Epithelial cell of prostate (primary cell): ENCODE measurements around the gene PFKP.

ENCODE experiments used
- DNase-seq: peaks from one replicate; pipeline ENCODE4 v3.0.0-alpha.2; 2011; ENCODE audit warnings: low read depth, low spot score
- H3K27ac ChIP-seq: fragments of 450-650 bp; 2 replicates; pipeline ENCODE4 v1.5.1; 2017; ENCODE audit warnings: mild to moderate bottlenecking

Gene PFKP

DNA sequence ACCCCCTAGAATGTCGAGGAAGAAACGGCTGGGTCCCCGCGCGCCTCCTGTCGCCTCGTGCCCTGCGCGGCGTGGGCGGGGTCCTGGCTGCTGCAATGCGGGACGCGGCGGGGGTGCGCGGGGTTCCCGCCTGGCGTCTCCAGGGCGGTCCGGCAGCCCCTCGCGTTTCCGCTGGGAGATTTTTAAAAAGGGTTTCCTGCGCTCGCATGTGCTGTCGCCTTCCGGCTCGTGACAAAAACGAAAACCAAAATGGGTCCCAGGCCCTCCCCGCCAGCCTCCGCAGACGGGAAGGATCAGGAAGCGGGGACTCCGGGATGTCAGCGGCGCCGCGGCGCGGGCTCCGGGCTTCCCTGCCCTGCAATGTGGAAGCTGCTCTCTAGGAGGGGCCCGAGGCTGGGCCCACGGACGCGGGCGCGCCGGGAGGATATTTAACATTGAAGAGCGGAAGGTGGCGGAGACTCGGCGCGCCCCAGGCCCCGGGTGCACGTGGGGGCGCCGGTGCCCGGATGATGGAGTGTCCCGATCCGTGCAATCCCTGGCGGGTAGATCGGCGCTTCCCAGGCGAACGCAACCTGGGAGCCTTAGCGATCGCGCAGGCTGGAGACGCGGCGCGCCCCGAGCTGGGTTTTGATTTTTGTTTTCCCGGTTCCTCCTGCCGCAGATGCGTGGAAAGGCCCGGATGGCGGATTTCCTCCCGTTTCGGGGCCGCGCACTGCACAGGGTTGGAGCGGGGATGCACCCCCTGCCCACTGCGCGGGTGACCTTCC is 1.0 kb downstream of the PFKP start:
- DNase-seq = no peak
- peak overlapping the region; percentile 51 for H3K27ac ChIP-seq

DNA sequence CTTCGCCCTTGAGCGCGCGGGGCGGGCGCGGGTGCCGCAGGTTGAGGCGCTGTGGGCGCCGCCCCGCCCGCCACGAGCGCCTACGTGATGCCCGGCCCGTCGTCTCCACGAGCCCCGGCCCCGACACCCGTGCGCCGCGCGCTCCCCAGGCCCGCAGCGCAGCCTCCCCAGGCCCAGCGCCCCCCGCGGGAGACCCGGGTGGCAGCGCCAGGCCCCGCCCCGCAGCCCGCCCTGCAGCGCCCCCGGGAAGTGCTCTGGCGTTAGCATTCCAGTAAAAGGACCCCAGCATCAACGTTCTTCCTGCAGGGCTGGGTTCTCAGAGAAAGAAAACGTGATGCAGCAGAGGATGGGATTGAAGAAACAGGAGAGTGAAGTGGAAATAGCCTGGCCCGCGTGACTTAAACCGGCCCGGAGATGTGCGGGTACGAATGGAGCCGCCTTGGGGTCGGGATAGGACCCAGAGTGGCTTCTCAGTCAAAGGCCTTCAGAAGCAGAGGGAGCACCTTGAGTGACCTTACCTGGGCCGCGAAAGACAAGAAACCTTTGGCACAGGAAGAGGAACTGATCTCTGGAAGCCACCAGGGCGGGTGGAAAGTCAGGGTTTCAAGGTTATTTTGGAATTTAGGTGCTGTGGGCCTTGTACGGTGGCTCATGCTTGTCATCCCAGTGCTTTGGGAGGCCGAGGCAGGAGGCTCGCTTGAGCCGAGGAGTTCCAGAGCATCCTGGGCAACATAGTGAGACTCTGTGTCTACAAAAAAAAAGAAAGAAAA is 1.8 kb downstream of the PFKP start:
- peak overlapping the region; percentile 51 for H3K27ac ChIP-seq

DNA sequence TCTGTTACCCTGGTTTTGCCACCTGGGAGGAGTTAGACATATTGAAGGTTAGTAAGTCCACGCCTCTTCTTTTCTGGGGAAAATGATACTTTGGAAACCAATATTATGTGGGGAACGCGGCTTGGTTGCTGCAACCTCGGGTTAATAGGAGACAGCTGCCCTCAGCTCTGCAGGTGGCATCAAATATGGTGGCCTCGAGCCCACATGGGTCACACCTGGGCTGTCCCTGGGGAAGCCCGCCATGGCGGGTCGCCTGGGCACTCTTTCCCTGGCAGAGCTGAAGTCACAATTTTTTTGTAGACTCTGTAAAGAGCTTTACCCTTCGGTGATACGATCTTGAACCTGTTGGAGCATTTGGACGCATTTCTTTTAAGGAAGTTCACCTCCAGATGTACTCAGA is 2.5 kb downstream of the PFKP start:
- H3K27ac ChIP-seq = peak overlapping the region; percentile 51
- no peak for DNase-seq

More for the DNA sequence above, 1.8 kb downstream of the PFKP start:
- no peak for DNase-seq

DNA sequence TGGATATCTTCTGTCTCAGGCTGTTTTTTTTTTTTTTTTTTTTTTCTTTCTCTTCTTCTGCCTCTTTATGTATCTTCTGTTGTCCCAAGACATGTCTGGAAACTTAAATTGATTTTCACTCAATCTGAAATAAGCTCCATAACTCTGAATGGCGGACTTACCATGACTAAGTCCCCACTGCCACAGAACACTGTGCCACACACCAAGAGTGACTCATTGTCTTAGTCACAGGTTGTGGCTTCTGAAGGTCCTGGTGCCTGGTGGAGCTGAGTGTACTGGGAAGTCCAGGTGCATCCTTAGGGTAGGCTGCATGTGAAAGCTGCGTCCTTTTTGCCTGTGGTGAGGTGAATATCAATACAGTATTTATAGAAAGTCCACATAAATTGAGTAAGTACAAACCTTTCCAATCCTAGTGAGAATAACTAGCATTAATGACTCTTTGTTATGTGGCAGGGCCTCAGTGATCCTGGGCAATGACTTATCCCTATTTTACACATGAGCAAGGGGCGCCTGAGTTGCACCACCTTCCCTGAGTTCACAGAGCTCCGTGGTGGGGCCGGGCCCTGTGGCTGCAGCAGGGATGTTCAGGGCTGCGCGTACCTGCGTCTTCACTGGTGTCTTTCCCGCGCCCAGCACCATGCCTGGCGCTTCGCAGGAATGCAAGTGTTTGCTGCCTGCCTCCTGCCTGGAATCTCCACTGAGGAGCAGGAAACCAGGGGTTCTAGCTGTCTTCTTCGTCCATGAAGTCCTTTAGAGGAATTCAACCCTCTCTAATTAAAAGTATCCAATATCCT is 4.3 kb downstream of the PFKP start:
- peak; percentile 81 for DNase-seq
- H3K27ac ChIP-seq = peak overlapping the region; percentile 43

DNA sequence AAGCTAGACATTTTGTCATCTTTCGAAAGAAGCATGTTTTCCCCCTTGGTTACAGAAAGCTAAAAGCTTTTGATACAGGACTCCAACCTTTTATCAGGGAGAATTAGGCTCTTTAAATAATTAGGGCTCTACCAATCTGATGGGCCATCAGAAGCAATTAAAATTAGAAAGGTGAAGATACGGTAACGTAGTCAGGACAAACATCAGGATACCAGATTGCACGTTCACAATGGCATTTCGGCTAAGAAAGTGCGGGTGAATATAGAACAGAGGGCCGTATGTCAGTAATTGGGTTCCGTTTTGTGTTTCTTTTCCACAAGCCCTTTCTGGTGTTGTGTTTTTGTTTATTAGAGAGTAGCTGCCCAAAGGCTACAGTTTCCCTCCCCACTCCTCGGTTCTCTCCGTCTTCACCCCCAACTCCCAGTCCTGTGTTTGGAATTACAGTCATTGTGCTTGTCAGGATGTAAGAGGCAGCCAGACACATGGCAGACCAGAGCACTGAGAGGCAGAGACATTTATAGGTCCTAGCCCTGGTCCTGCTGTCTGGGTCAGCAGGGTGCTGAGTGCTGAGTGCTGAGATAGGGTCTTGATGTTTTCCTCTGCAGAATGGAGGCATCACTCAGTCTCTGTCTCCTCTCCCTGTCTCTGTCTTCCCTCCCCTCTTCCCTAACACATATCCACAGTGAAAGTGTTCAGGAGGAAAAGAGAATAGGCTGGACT is 5.5 kb downstream of the PFKP start:
- no peak overlapping the region for H3K27ac ChIP-seq
- DNase-seq = no peak

DNA sequence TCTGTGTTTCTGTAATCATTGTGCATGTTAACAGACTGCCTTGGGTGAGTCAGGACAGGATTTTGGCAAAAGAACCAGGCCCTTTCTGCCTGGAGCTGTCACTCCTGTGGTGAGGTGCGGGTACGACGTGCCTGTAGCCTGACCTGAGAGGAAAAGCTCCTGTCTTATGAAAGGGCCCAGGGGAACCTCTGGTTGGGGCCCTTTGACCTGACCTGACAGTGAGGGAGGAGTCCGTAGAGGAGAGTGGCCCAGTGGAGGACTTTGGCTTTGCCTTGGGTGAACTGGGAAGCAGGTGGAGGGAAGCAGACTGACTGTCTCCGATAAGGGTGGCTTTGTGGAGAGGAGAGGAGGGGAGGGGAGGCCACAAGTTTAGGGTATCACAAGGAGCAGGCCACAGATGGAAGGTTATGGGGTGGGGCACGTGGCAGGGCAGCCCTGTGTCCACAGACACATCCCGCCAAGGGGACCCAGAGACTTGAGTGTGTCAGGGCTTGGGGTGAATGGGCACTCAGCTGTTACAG is 6.9 kb downstream of the PFKP start:
- no peak overlapping the region for H3K27ac ChIP-seq
- DNase-seq = peak; percentile 16

DNA sequence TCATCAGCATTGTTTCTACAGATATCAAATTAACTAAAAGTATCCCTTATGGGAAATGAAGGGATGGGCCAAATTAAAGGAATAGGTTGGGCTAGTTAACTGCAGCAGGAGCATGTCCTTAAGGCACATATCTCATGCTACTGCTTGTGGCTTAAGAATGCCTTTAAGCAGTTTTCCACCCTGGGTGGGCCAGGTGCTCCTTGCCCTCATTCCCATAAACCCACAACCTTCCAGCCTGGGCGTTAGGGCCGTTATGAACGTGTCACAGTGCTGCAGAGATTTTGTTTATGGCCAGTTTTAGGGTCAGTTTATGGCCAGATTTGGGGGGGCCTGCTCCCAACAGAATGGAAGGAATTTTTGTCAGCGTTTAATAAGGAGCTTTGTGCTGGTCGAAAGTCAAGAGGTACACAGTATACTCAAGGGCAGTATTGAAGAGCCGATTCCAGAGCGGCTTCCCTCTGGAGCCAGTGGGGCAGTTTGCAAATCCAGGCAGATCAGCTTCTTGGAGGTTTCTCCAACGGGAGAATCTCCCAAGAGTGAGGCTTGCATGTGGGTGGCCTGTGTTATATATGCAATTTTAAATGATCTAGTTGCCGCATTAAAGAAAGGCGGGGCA is 7.7 kb downstream of the PFKP start:
- no peak for DNase-seq
- no peak overlapping the region for H3K27ac ChIP-seq

DNA sequence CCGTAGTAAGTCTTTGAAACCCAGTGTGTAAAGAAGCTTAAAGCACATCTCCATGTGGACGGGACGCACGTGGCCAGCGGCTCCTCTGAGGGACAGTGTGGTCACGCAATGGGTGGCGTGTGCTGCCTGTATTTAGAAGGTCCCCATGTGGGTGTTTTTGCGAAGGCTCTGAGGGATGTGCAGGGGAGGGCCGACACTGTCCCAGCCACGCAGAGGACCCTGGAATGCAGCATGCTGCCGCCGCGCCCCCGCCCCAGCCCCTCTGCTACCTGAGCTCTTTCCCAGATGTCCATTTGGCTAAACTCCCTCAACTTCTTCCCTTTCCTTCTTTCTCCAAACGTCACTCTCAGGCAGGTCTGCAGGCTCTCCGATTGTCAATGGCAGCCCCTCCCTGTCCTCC is 8.8 kb downstream of the PFKP start:
- no peak overlapping the region for H3K27ac ChIP-seq
- DNase-seq = no peak

DNA sequence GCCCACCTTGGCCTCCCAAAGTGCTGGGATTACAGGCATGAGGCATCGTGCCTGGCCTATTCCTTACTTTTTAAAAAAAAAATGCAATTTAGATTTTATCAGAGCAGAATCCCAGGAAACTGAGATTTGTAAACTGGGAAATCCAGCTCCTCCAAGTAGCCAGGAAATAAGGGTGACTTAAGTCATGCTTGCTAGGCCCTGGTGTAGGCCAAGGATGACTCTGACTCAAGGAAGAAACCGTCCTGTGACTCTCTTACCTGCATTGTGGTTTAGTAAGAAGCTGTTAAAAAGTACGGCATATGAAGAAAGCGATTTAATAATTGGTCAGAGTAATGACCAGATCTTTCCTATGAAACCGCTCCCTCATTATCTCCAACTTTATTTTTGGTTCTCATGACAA is 10.2 kb downstream of the PFKP start:
- no peak for DNase-seq
- no peak overlapping the region for H3K27ac ChIP-seq

DNA sequence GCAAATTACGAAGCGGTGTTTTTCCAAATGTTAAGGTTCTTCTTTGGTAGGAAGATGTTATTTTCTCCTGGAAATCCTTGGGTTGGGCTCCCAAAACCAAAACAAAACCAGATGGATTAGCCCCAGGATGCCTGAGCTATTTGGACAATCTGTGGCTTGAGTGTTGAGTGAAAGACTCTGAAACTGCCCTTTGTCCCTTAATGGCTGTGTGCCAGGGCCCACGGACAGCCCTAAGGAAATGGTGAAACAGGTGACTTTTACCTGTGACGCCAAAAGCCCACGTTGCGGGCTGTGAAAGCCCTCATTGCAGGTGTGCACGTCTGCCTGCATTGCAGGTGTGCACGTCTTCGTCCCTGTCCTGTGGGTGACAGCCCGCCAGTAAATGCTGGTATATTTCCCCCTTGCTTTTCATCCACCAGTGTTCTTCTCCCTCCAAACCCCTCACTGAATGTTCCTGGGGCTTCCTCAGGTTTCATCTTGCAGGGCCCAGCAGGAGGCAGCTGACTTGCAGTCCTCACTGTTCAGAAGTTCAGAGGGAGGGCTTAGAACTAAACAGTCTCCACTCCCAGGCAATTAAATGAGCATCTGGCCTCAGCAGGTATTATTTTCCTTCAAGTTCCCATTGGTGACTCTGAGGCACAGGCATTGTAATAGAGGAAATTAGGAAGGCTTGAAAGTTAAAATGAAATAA is 10.7 kb downstream of the PFKP start:
- no peak for DNase-seq
- H3K27ac ChIP-seq = no peak overlapping the region

DNA sequence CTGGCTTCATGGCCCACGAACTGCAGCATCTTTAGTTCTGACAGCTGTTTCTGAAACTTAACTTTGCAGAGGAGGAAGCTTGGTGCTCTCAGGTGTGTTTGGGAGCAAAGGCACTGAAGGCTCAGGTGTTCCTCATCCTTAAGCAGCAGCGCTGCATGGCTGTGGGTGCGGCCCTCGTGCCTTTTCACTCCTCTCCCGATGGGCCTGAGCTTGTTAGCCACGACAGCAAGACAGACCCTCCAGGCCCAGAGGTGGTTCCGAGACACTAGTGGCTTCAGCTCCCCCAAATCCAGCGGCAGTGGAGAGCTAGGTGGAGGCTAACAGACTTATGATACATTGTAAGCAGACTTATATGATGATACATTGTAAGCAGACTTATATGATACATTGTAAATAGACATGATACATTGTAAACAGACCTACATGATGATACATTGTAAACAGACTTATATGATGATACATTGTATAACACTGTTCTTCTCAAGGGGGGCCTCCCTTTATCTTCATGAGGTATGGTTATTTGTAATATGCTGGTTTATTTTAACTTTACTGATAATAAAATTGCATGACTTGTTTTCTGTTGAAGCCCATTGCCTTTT is 14.1 kb downstream of the PFKP start:
- no peak for DNase-seq
- no peak overlapping the region for H3K27ac ChIP-seq

DNA sequence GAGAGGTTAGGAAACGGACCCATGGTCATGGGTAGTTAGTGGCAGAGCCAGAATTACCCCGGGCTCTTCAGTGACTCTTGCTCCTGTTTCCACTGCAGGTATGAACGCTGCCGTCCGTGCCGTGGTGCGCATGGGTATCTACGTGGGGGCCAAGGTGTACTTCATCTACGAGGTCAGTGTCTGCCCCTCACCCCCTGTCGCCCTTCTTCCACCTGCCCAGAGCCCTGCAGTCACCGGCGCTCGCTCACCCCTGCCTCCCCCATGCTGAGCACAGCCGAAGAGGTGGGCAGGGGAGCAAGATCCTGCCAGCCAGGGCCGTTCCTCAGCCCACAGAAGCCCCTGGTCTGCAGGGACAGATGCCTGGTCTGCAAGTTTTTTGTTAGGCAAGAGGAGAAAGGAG is 14.9 kb downstream of the PFKP start:
- no peak for DNase-seq
- H3K27ac ChIP-seq = no peak overlapping the region

DNA sequence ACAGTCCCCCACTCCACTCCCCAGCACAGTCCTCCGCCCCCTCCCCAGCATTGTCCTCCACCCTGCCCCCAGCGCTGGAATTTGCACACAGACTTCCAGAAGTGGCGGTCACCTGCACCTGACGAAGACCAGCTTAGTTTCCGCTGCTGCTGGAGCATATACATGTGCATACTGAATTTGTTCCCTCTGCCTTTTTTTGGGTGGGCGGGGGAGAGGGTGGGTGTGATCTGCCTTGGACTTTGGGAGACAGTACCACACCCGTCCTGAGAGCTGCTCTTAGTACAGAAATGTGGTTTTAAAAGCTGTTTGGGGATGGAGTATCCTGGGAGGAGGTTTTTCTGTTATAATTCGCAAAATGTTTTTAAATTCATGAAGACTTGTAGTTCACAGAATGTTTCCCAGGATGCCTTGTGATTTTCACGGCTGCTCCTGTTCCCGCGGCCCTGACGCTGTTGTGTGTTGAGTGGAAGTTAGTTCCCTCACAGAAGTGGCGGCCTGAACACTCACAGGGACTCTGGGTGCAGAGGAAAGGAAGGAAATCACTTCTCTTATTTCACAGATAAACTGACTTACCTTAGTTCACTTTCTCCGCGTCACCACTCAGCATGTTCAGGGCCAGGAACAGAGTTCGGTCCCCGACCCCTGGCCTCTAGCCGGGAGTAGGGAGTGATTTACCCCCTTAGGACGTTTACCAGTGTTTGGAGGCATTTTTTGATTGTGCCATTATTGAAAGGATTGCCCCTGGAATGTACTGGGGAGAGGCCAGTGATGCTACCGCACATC is 18.6 kb downstream of the PFKP start:
- no peak for DNase-seq
- H3K27ac ChIP-seq = no peak overlapping the region

DNA sequence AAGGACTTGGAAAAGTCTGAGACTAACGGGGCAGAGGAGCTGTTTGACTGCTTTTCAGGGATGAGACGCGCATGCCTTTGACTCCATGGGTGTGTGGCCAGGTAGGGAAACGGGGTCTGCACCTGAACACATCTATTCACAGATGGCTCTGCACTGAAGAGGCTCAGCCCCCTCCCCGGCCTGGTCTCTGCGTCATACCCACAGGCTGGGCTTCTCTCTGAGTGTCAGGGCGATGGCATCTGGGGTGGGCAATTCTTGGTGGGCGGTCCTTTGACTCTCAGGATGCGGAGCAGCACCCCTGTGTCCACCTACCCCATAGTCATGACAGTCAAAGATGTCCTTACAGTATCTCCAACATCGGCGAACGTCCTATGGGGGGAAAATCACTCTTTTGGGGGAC is 23.0 kb downstream of the PFKP start:
- H3K27ac ChIP-seq = peak overlapping the region; percentile 99
- DNase-seq = no peak

DNA sequence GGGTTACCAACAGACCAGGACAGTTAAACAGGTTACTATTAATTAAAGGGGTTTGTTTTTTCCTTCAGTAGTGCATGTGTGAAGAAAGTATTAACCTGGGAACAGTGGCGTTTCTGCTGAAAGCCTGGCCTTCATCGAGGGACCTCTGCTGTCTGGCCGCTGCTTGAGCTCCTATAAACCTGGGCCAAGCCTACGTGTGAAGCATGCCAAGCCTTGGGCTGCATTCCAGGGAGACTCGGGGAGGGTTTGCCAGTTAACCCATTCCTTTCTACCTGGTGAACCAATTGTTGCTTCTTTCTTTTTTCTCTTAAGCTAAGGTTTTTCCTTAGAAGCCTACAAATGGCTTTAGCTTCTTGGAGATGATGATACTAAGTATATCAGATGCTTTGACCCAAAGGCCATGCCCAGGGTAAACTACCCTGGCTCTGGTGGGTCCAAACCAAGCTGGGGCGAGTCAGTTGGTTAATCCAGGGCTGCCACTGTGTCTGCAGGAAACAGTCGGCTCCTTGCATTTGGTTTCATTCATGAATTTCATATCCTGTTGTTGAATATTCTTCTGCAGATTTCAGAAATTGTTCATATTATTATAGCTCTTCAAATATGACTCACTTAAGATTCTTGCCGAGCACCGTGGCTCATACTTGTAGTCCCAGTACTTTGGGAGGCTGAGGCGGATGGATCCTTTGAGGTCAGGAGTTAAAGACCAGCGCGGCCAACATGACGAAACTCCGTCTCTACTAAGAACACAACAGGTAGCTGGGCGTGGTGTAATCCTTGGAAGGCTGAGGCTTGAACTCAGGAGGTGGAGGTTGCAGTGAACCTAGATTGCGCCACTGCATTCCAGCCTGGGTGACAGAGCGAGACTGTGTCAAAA is 23.8 kb downstream of the PFKP start:
- peak overlapping the region; percentile 99 for H3K27ac ChIP-seq
- peak; percentile 94 for DNase-seq

DNA sequence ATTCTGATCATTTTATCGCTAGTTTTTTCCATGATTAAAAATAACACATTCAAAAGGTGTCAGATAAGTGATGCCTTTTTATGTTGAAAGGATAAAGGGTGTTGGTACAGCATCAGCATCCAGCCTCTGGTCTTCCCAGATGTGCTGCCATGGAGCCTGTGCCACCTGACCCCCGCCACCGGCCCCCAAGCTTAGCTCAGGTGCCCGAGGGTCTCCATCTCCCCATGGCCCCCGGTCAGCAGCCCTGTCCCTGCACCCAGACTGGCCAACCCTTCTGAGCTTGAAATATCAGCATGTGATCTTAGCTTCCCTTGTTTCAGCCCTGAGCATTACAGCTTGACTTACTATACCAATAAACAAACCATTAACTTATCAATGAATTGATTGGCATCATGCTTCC is 24.6 kb downstream of the PFKP start:
- H3K27ac ChIP-seq = peak overlapping the region; percentile 99

DNA sequence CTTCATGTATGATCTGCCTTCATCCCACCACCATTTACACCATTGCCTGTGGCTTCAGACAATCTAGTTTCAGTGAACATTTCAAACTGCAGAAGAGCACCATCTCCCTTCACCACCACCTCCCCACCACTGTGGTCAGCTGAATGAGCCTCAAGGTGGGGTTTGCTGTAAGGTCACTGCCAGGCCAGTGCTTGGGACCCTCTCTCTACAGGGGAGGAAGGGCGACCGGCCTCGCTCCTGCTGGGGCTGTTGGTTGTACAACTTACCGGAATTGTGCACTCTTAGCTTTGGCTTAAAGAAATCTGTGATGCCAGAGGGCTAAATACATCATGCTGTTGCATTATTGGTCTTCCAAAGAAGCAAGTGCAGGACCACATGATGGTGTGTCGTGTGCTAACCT is 26.6 kb downstream of the PFKP start:
- peak overlapping the region; percentile 99 for H3K27ac ChIP-seq

More for the DNA sequence above, 24.6 kb downstream of the PFKP start:
- DNase-seq = no peak

More for the DNA sequence above, 26.6 kb downstream of the PFKP start:
- no peak for DNase-seq
